8988T (cell line): ENCODE results near the gene NBEAL1.
"Not testable (repeated sequence)": the region's sequence is repeated elsewhere in the genome, so short reads cannot be mapped to it uniquely, and the experiment has no call there.

ENCODE experiments used
- DNase-seq: peaks from one replicate; pipeline ENCODE4 v3.0.0; 2011

Gene NBEAL1

DNA sequence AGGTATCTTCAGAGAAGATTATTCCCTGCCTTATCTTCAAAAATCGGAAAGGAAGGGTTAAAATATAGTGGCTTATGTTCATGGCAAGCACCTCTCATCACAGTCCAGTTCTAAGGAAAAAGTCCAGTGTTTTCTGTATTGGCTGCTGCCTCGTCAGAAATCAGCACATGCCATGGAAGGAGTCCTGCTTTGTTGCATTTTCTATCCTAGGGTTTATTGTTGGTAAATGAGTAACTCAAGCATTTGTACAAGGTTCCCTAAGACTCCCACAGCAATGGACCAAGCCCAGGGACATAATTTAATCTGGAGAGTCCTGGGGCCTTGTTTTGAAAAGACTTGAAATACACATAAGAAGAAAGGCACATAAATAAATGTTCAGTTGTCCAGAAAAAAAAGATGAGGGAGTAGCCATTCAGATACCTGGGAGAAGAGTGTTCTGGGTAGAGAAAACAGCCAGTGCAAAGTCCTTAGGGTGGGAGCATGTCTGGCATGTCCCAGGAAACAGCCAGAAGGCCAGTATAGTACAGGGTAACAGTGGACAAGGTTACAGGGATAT, 26.4 kb downstream of the NBEAL1 start:
- no peak for DNase-seq

- no peak for DNase-seq
These were observed 27.5 kb downstream of the NBEAL1 start for GRCh38 chr2:203042178-203042577.

DNA sequence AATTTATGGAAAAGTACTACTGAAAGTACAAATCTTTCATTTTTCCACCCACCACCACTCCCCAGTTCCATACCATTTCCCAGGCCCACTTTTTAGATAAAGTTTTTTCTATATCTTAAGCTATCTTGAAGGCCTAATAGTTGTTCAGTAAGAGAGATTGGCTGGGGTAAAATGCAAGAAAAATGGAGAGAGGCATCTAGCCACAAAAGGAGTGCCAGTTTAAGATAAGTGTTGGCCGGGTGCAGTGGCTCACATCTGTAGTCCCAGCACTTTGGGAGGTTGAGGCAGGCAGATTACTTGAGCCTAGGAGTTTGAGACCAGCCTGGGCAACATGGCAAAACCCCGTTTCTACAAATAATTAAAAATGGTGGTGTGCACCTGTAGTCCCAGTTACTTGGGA, 28.6 kb downstream of the NBEAL1 start:
- no peak for DNase-seq

DNA sequence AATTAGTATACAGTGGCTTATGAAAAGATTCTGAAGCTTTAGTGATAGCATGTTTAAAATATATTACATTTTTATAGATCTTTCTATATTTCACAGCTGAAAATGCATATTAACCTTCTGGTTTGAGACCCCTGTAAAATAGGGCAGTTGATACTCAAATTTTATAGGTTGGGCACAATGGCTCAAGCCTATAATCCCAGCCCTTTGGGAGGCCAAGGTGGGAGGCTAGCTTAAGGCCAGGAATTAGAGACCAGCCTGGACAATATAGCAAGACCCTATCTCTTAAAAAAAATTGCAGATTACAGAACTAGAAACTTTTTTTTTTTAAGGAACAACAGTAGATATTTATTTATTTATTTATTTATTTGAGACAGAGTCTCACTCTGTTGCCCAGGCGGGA, 31.2 kb downstream of the NBEAL1 start:
- no peak for DNase-seq

DNA sequence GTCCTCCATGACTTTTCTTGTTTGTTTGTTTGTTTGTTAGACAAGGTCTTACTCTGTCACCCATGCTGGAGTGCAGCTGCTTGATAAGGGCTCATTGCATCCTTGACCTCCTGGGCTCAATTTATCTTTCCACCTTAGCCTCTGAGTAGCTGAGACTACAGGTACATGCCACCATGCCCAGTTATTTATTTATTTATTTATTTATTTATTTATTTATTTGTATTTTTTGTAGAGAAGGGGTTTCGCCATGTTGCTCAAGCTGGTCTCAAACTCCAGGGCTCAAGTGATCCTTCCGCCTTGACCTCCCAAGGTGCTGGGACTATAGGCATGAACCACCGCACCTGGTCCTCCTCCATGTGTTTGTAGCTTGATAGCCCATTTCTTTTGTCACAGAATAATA, 37.9 kb downstream of the NBEAL1 start:
- DNase-seq, result no peak

- DNase-seq, result no peak
These were observed 45.0 kb downstream of the NBEAL1 start for GRCh38 chr2:203059567-203060240.

GRCh38 chr2:203061346-203061745, 46.7 kb downstream of the NBEAL1 start:
- DNase-seq, result no peak

- DNase-seq, result no peak
These were observed 47.5 kb downstream of the NBEAL1 start for GRCh38 chr2:203062126-203062525.

DNA sequence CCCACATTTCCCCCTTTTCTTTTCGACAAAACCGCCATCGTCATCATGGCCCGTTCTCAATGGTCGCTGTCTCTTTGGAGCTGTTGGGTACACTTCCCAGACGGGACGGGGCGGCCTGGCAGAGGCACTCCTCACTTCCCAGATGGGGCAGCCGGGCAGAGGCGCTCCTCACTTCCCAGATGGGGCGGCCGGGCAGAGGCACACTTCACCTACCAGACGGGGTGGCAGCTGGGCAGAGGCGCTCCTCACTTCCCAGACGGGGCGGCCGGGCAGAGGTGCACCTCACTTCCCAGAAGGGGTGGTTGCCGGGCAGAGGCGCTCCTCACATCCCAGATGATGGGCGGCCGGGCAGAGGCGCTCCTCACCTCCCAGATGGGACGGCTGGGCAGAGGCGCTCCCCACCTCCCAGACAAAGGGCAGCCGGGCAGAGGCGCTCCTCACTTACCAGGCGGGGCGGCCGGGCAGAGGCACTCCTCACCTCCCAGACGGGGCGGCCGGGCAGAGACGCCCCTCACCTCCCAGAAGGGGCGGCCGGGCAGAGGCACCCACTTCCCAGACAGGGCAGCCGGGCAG, 51.9 kb downstream of the NBEAL1 start:
- not testable (repeated sequence) for DNase-seq

DNA sequence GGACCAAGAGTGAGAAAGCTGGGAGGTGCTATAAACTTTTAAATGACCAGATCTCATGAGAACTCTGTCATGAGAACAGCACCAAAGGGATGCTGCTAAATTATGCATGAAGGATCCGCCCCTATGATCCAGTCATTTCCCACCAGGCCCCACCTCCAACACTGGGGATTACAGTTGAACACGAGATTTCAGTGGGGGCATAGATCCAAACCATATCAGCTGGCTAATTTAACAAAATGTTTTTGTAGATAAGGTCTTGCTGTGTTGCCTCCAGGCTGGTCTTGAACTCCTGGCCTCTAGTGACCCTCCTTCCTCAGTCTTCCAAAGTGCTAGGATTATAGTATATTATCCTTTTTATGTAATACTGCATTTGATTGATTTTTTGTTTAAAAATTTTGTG, 56.0 kb downstream of the NBEAL1 start:
- no peak for DNase-seq

- DNase-seq, result no peak
These were observed 56.5 kb downstream of the NBEAL1 start for GRCh38 chr2:203071148-203071547.

- no peak for DNase-seq
These were observed 57.7 kb downstream of the NBEAL1 start for GRCh38 chr2:203072371-203072770.

DNA sequence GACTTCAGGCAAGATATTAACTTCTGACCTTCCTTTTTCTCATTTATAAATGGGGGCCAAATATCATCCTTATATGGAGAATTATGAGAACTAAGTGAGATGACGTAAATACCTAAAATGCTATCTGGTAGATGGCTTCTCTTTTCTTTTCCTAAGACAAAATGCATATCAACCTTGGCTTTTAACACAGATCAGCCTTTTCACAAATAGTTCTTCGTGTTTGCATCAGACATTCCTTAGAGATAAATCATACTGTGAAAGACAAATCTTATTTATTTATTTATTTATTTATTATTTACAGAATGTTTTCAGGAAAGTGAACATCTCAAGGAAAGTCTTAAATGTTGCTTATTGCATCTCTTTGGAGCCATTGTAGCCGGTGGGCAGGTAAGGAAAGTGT, 62.8 kb downstream of the NBEAL1 start:
- DNase-seq, result no peak

GRCh38 chr2:203080447-203081045, 65.9 kb downstream of the NBEAL1 start:
- no peak for DNase-seq

DNA sequence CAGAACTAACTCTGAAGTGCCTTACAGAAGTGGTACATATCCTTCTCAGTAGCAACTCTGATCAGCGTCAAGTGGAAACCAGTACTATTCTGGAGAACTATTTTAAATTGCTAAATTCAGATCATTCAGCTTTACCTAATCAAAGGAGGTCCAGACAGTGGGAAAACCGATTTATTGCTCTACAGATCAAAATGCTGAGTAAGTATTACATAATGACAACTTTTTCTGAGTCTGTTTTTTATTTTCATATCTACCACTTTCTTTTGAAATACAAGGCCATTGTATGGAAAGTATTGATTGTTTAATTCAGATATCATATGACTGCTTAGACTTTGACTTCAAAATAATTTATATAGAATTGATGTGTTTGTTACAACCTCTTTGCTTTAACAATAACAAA, 68.7 kb downstream of the NBEAL1 start:
- DNase-seq, result no peak

GRCh38 chr2:203086381-203086780, 71.7 kb downstream of the NBEAL1 start:
- DNase-seq, result not testable (repeated sequence)

DNA sequence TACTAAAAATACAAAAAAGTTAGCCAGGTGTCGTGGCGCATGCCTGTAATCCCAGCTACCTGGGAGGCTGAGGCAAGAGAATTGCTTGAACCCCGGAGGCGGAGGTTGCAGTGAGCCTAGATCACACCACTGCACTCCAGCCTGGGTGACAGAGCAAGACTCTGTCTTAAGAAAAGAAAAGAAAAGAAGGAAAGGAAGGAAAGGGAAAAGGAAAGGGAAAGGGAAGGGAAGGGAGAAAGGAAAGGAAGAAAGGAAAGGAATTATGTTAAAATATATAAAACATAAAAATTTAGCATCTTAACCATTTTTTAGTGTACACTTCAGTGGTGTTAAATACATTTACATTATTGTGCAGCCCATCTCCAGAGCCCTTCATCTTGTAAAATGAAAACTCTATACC, 76.0 kb downstream of the NBEAL1 start:
- not testable (repeated sequence) for DNase-seq

DNA sequence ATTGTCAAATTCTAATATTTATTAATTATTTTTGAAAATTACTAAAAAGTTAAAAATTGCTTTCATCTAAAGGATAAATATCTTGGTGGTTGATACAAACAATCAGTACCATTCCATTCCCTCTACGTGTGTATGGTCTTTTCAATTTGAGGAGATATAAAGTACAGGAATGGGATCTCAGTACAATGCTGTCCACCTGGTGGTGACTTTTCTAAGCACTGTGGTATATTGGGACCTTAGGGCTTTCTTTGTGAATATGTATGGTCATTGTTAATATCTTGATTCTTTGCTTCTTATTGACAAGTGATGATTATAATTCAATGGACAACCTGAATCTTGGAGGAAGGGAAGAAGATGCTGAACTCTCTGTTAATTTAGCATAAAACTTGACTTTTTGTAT, 83.1 kb downstream of the NBEAL1 start:
- no peak for DNase-seq

DNA sequence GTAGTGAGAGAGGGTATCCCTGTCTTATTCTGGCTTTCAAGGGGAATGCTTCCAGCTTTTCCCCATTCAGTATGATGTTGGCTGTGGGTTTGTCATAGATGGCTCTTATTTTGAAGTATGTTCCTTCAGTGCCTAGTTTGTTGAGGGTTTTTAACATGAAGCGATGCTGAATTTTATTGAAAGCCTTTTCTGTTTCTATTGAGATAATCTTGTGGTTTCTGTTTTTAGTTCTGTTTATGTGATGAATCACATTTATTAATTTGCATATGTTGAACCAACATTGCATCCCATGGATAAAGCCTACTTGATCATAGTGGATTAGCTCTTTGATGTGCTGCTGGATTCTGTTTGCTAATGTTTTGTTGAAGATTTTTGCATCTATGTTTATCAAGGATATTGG, 87.7 kb downstream of the NBEAL1 start:
- not testable (repeated sequence) for DNase-seq

DNA sequence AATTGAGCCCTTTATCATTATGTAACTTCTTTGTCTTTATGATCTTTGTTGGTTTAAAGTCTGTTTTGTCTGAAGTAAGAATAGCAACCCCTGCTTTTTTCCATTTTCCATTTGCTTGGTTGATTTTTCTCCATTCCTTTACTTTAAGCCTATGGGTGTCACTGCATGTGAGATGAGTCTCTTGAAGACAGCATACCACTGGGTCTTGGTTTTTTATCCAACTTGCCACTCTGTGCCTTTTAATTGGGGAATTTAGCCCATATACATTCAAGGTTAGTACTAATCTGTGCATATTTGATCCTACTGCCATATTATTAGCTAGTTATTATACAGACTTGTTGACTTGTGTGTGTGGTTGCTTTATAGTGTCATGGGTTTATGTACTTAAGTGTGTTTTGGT, 89.6 kb downstream of the NBEAL1 start:
- no peak for DNase-seq

- no peak for DNase-seq
These were observed 91.3 kb downstream of the NBEAL1 start for GRCh38 chr2:203105996-203106395.

DNA sequence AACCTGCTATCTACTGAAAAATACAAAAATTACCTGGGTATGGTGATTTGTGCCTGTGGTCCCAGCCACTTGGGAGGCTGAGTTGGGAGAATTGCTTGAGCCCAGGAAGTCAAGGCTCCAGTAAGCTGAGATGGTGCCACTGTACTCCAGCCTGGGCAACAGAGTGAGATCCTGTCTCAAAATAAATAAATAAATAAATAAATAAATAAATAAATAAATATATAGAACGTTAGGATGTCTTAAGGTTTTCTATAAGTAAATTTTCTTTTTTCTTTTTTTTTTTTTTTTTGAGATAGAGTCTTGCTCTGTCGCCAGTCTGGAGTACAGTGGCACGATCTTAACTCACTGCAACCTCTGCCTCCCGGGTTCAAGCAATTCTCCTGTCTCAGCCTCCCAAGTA, 95.8 kb downstream of the NBEAL1 start:
- not testable (repeated sequence) for DNase-seq

- DNase-seq, result no peak
These were observed 97.7 kb downstream of the NBEAL1 start for GRCh38 chr2:203112342-203112741.

- not testable (repeated sequence) for DNase-seq
These were observed 100.6 kb downstream of the NBEAL1 start for GRCh38 chr2:203115201-203115700.
